Measurements from ENCODE around the gene ATP11A. TPM values are rescaled to one million over a fixed set of nuclear protein-coding genes. Genes with fewer than 3 reads are reported as not detected.

Gene ATP11A
- total RNA-seq, 1 donor from 2014 or later: 211 TPM

DNA sequence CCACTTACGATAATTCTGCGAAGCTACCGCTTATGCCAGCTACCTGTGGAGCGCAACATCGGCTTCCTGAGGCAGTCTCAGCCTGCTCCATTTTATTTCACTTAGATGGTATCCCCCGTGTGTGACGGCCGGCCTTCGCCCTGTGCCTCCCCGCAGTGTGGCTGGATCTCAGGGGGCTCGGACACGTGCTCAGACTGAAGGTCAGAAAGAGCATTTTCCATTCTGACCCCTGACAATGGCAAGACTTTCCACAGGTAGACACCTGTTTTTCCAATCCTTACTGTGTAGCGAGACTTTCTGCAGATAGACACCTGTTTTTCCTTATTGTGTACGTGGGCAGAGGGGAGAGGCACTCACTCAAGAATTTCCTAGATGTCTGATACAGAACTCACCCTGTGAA, 52.7 kb downstream of the ATP11A start:
- peak overlapping the region; percentile 67 for H3K4me3 Mint-ChIP-seq (ENCODE audit: unreplicated experiment)
- H3K27me3 Mint-ChIP-seq (ENCODE audit: unreplicated experiment): peaks cover 18% of the 10 kb centered on the region
- TF ChIP-seq, protein P1, sequence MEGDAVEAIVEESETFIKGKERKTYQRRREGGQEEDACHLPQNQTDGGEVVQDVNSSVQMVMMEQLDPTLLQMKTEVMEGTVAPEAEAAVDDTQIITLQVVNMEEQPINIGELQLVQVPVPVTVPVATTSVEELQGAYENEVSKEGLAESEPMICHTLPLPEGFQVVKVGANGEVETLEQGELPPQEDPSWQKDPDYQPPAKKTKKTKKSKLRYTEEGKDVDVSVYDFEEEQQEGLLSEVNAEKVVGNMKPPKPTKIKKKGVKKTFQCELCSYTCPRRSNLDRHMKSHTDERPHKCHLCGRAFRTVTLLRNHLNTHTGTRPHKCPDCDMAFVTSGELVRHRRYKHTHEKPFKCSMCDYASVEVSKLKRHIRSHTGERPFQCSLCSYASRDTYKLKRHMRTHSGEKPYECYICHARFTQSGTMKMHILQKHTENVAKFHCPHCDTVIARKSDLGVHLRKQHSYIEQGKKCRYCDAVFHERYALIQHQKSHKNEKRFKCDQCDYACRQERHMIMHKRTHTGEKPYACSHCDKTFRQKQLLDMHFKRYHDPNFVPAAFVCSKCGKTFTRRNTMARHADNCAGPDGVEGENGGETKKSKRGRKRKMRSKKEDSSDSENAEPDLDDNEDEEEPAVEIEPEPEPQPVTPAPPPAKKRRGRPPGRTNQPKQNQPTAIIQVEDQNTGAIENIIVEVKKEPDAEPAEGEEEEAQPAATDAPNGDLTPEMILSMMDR (IDR thresholded peaks at IDR 0.05; ENCODE audit: unreplicated experiment): no peak
- peak overlapping the region; percentile 58 for H3K27ac Mint-ChIP-seq (ENCODE audit: unreplicated experiment)
- peaks cover 53% of the 10 kb centered on the region for H3K4me1 Mint-ChIP-seq (ENCODE audit: unreplicated experiment)
- H3K36me3 Mint-ChIP-seq (ENCODE audit: low read depth, unreplicated experiment): peaks cover 7% of the 10 kb centered on the region
- H3K9me3 Mint-ChIP-seq (ENCODE audit: unreplicated experiment): no peaks in the 10 kb centered on the region
- DNase-seq (ENCODE audit: low spot score): no peak

DNA sequence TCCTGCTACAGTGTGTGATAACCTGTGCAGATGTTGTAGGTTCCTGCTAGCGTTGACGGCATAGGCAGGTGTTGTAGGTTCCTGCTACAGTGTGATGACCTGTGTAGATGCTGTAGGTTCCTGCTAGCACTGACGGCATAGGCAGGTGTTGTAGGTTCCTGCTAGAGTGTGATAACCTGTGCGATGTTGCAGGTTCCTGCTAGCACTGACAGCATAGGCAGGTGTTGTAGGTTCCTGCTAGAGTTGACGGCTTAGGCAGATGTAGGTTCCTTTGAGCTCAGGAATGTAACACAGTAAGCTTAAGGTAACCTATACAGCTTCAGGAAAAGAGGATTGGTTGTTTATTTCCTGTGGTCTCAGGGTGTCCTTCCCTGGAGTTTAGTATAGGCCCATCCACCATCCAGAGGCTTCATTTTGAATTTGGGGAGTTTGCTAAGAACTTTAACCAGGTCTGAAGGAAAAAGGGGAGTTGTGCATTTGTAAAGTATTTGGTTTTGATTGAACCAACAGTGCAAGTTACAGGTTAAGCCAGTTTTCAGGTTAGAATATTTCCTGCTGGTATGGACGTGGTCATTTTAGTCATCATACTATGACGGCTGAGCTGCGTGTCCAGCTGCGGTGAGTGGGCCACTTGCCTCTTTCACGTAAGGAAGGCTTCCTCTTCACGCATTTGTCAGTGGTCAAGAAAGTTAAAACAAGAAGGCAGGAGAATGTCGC, 53.8 kb downstream of the ATP11A start:
- peak overlapping the region; percentile 38 for H3K4me3 Mint-ChIP-seq (ENCODE audit: unreplicated experiment)
- DNase-seq (ENCODE audit: low spot score): no peak
- H3K27me3 Mint-ChIP-seq (ENCODE audit: unreplicated experiment): peaks cover 18% of the 10 kb centered on the region
- peaks cover 7% of the 10 kb centered on the region for H3K36me3 Mint-ChIP-seq (ENCODE audit: low read depth, unreplicated experiment)
- no peaks in the 10 kb centered on the region for H3K9me3 Mint-ChIP-seq (ENCODE audit: unreplicated experiment)
- H3K27ac Mint-ChIP-seq (ENCODE audit: unreplicated experiment): peak overlapping the region; percentile 7
- TF ChIP-seq, protein P1 (IDR thresholded peaks at IDR 0.05; ENCODE audit: unreplicated experiment): no peak
- peaks cover 53% of the 10 kb centered on the region for H3K4me1 Mint-ChIP-seq (ENCODE audit: unreplicated experiment)

DNA sequence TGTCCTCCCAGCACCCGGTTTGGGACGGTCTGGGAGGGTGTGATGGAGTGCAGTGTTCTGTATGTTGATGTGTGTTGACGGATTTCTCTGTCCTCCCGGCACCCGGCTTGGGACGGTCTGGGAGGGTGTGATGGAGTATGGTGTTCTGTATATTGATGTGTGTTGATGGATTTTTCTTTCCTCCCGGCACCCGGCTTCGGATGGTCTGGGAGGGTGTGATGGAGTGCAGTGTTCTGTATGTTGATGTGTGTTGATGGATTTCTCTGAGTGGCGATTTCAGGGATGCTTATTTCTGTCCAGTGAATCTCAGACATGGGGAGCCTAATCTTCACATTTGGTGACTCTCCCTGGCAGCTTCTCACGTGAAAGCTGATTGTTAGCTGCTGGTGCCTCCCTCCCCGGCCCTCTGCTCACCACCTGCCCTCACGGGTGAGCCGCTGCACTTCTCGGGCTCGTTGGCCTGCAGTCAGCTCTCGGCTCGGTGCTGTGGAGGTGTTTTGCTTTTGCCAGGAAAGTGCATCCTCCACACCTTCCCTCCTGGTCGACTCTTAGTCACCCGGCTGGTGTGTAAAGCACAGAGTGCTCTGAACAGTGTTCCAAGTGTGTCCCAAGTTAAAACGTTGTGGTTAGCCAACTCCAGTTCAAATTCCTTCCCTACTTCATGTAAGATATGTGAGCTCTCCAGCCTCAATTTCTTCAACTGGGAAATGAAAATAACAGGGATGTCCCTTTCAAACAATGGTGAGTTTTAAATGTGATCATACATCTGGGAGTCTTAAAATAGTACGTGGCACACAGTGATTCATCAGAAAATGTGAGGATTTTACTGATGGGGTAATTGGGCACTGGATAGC, 54.6 kb downstream of the ATP11A start:
- Mint-ChIP-seq H3K27me3 (ENCODE audit: unreplicated experiment) (peaks cover 18% of the 10 kb centered on the region), H3K4me1 (ENCODE audit: unreplicated experiment) (peaks cover 46% of the 10 kb centered on the region), H3K27ac (ENCODE audit: unreplicated experiment) (peak overlapping the region; percentile 7), H3K36me3 (ENCODE audit: low read depth, unreplicated experiment) (peaks cover 2% of the 10 kb centered on the region), H3K9me3 (ENCODE audit: unreplicated experiment) (no peaks in the 10 kb centered on the region), H3K4me3 (ENCODE audit: unreplicated experiment) (no peak overlapping the region)
- no peak for DNase-seq (ENCODE audit: low spot score)
- TF ChIP-seq, protein P1 (IDR thresholded peaks at IDR 0.05; ENCODE audit: unreplicated experiment): no peak

DNA sequence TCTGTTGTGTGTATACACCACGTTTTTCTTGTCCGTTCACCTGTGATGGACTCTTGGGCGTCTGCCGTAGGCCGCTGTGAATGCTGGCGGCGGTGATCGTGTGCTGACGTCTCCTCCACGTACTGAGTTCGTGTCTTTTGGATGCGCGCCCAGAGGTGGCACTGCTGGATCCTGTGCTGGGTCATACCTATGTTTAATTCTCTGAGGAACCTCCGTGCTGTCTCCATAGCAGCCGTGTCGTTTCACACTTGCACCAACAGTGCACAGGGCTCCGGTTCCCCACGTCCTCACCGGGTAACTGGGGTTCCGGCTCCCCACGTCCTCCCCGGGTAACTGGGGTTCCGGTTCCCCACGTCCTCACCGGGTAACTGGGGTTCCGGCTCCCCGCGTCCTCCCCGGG, 56.2 kb downstream of the ATP11A start:
- DNase-seq (ENCODE audit: low spot score): no peak
- Mint-ChIP-seq H3K9me3 (ENCODE audit: unreplicated experiment) (no peaks in the 10 kb centered on the region), H3K27ac (ENCODE audit: unreplicated experiment) (no peak overlapping the region), H3K27me3 (ENCODE audit: unreplicated experiment) (peaks cover 18% of the 10 kb centered on the region), H3K4me3 (ENCODE audit: unreplicated experiment) (no peak overlapping the region), H3K36me3 (ENCODE audit: low read depth, unreplicated experiment) (peaks cover 4% of the 10 kb centered on the region), H3K4me1 (ENCODE audit: unreplicated experiment) (peaks cover 32% of the 10 kb centered on the region)
- TF ChIP-seq, protein P1 (IDR thresholded peaks at IDR 0.05; ENCODE audit: unreplicated experiment): no peak

DNA sequence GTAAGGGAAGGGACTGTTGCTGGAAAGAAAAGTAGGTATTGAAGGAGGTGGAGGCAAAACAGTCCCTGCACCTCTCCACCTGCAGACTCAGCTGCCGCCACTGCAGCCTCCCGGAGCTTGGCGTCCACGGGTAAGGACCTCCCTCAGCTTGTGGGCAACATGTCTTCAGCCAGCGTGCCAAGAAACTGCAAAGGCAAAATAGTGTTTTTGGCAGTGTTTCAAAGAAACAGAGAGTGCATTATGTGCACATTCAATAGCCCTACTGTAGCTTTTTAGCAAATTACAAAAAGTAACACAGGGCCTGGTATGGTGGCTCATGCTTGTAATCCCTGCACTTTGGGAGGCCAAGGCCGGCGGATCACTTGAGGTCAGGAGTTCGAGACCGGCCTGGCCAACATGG, 57.4 kb downstream of the ATP11A start:
- Mint-ChIP-seq H3K4me1 (ENCODE audit: unreplicated experiment) (peaks cover 29% of the 10 kb centered on the region), H3K36me3 (ENCODE audit: low read depth, unreplicated experiment) (peaks cover 4% of the 10 kb centered on the region), H3K9me3 (ENCODE audit: unreplicated experiment) (no peaks in the 10 kb centered on the region)

More for the DNA sequence above, 57.4 kb downstream of the ATP11A start:
- H3K27ac Mint-ChIP-seq (ENCODE audit: unreplicated experiment): no peak overlapping the region
- H3K4me3 Mint-ChIP-seq (ENCODE audit: unreplicated experiment): no peak overlapping the region
- TF ChIP-seq, protein P1 (IDR thresholded peaks at IDR 0.05; ENCODE audit: unreplicated experiment): no peak
- DNase-seq (ENCODE audit: low spot score): no peak
- peaks cover 15% of the 10 kb centered on the region for H3K27me3 Mint-ChIP-seq (ENCODE audit: unreplicated experiment)

All from endothelial cell (in vitro differentiated cells).